B cell (primary cell): ENCODE measurements around the gene DOCK4.

ENCODE experiments used
- EZH2 ChIP-seq: IDR thresholded peaks from 2 replicates; pipeline ENCODE4 v1.6.1; 2012; ENCODE audit warnings: borderline replicate concordance, low read depth, mild to moderate bottlenecking, moderate library complexity, low read length; ENCODE audit not compliant: insufficient read depth, poor library complexity, severe bottlenecking
- TF ChIP-seq, protein P1 (sequence below): fragments of 200-600 bp; IDR thresholded peaks from one replicate; pipeline ENCODE4 v1.8.0; 2022; ENCODE audit warnings: antibody characterized with exemption, mild to moderate bottlenecking

DNA sequence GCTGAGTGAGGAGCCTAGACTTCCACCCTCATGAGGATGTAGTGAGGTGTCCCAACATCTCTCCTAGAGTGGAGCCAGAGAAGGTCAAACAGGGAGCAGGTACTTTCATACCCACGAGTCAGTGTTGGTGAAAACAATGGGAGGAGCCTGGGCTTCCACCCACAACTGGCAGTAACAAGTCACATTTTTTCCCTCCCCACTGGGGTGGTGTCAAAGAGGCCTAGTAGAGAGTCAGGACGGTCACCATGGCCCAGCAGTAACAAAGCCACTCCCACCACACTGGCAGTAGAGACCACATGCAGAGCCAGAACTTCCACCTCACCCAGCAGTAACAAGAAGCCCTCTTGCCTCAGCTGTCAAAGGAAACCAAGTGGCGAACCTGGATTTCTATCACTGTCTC, 363.7 kb downstream of the DOCK4 start:
- TF ChIP-seq, protein P1, sequence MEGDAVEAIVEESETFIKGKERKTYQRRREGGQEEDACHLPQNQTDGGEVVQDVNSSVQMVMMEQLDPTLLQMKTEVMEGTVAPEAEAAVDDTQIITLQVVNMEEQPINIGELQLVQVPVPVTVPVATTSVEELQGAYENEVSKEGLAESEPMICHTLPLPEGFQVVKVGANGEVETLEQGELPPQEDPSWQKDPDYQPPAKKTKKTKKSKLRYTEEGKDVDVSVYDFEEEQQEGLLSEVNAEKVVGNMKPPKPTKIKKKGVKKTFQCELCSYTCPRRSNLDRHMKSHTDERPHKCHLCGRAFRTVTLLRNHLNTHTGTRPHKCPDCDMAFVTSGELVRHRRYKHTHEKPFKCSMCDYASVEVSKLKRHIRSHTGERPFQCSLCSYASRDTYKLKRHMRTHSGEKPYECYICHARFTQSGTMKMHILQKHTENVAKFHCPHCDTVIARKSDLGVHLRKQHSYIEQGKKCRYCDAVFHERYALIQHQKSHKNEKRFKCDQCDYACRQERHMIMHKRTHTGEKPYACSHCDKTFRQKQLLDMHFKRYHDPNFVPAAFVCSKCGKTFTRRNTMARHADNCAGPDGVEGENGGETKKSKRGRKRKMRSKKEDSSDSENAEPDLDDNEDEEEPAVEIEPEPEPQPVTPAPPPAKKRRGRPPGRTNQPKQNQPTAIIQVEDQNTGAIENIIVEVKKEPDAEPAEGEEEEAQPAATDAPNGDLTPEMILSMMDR, result no peak
- TF ChIP-seq EZH2, result no peak
